OCI-LY1 (cell line): ENCODE data around the gene ATP8B2.

ENCODE experiments used
- H2AFZ ChIP-seq: fragments of 200-600 bp; sonication (generic), shearing (Covaris generic); 2 replicates; pipeline ENCODE4 v1.6.0; 2014; ENCODE audit warnings: antibody characterized with exemption, mild to moderate bottlenecking, low read length
- H3F3A ChIP-seq: fragments of 200-600 bp; sonication (generic), shearing (Covaris generic); 2 replicates; pipeline ENCODE4 v1.6.0; 2014; ENCODE audit warnings: mild to moderate bottlenecking, antibody characterized with exemption, low read length, moderate library complexity; ENCODE audit not compliant: insufficient read depth
- H3K27ac ChIP-seq: fragments of 200-600 bp; sonication (generic); 2 replicates; pipeline ENCODE4 v1.5.1; 2014; ENCODE audit warnings: low read length, mixed run types, mild to moderate bottlenecking, low read depth; ENCODE audit not compliant: poor library complexity, severe bottlenecking
- H3K27me3 ChIP-seq: fragments of 200-600 bp; sonication (generic); 2 replicates; pipeline ENCODE4 v1.6.0; 2014; ENCODE audit warnings: antibody characterized with exemption, mild to moderate bottlenecking, low read length, moderate library complexity; ENCODE audit not compliant: insufficient read depth
- H3K36me3 ChIP-seq: fragments of 200-600 bp; sonication (generic); 2 replicates; pipeline ENCODE4 v1.6.1; 2014; ENCODE audit warnings: mild to moderate bottlenecking, antibody characterized with exemption, low read length, moderate library complexity, mixed read lengths; ENCODE audit not compliant: insufficient read depth
- H3K4me1 ChIP-seq: fragments of 200-600 bp; sonication (generic); 2 replicates; pipeline ENCODE4 v1.5.1; 2014; ENCODE audit warnings: mild to moderate bottlenecking, low read length, moderate library complexity; ENCODE audit not compliant: insufficient read depth, severe bottlenecking
- H3K4me2 ChIP-seq: fragments of 200-600 bp; sonication (generic), shearing (Covaris generic); 2 replicates; pipeline ENCODE4 v1.6.1; 2014; ENCODE audit warnings: low read length
- H3K4me3 ChIP-seq: fragments of 200-600 bp; sonication (generic); 2 replicates; pipeline ENCODE4 v1.5.1; 2014; ENCODE audit warnings: low read length, low read depth, mild to moderate bottlenecking, mixed read lengths; ENCODE audit not compliant: poor library complexity, severe bottlenecking
- H3K79me2 ChIP-seq: fragments of 200-600 bp; shearing (Covaris generic); 2 replicates; pipeline ENCODE4 v1.6.1; 2016; ENCODE audit warnings: mixed run types, low read length, mixed read lengths; ENCODE audit not compliant: insufficient read depth
- H3K9ac ChIP-seq: fragments of 200-600 bp; sonication (generic), shearing (Covaris generic); 2 replicates; pipeline ENCODE4 v1.6.1; 2014; ENCODE audit warnings: mild to moderate bottlenecking, low read length, mixed read lengths
- H3K9me2 ChIP-seq: fragments of 200-600 bp; sonication (generic), shearing (Covaris generic); 2 replicates; pipeline ENCODE4 v1.6.1; 2014; ENCODE audit warnings: low read depth, mild to moderate bottlenecking, low read length, mixed read lengths
- H3K9me3 ChIP-seq: fragments of 200-600 bp; shearing (Covaris generic); 2 replicates; pipeline ENCODE4 v1.6.1; 2014; ENCODE audit warnings: low read length, mixed read lengths
- H4K20me1 ChIP-seq: fragments of 200-600 bp; sonication (generic), shearing (Covaris generic); 2 replicates; pipeline ENCODE4 v1.6.0; 2016; ENCODE audit warnings: mild to moderate bottlenecking, low read length; ENCODE audit not compliant: insufficient read depth
- EZH2 ChIP-seq: fragments of 200-600 bp; sonication (generic), shearing (Covaris generic); IDR thresholded peaks from 2 replicates; pipeline ENCODE4 v1.8.0; 2017; ENCODE audit warnings: borderline replicate concordance, mixed run types, mild to moderate bottlenecking, antibody characterized with exemption, low read length, moderate library complexity, mixed read lengths
- TF ChIP-seq, protein P1 (sequence below): fragments of 200-600 bp; sonication (generic), shearing (Covaris generic); IDR thresholded peaks from 2 replicates; pipeline ENCODE4 v1.5.1; 2017; ENCODE audit warnings: mild to moderate bottlenecking, antibody characterized with exemption, low read length, moderate library complexity, mixed read lengths

ATP8B2 gene

DNA sequence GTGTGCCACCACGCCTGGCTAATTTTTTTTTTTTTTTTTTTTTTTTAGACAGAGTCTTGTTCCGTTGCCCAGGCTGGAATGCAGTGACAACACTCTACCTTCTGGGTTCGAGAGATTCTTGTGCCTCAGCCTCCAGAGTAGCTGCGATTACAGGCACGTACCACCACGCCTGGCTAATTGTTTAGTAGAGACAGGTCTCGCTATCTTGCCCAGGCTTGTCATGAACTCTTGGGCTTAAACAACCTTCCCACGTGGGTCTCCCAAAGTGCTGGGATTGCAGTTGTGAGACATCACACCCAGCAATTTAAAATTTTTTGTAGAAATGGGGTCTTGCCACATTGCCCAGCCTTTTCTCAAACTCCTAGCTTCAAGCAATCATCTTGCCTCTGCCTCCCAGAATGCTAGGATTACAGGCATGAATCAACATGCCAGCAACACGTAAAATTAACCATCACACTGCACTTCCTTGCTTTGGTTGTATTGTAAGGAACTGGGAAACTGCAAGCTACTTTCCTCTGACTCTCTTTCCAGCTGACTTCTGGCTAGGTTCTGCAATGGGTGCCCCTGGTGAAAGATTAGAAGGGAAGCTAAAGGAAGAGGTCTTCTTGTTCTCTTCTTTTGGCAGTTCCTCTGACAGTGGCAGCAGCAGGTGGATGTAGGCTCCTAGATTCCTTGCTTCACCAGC lies 65.9 kb downstream of the ATP8B2 start:
- Histone ChIP-seq H4K20me1 (no peaks in the 10 kb centered on the region), H3K79me2 (no peaks in the 10 kb centered on the region), H3K36me3 (no peaks in the 10 kb centered on the region), H3K4me3 (no peak overlapping the region), H3K27ac (no peak overlapping the region), H3K4me1 (peaks cover 9% of the 10 kb centered on the region), H3K9me2 (no peaks in the 10 kb centered on the region), H3K9ac (no peak overlapping the region), H3K4me2 (no peak overlapping the region), H2AFZ (no peak overlapping the region), H3F3A (no peaks in the 10 kb centered on the region), H3K27me3 (no peaks in the 10 kb centered on the region), H3K9me3 (no peaks in the 10 kb centered on the region)
- TF ChIP-seq, protein P1, sequence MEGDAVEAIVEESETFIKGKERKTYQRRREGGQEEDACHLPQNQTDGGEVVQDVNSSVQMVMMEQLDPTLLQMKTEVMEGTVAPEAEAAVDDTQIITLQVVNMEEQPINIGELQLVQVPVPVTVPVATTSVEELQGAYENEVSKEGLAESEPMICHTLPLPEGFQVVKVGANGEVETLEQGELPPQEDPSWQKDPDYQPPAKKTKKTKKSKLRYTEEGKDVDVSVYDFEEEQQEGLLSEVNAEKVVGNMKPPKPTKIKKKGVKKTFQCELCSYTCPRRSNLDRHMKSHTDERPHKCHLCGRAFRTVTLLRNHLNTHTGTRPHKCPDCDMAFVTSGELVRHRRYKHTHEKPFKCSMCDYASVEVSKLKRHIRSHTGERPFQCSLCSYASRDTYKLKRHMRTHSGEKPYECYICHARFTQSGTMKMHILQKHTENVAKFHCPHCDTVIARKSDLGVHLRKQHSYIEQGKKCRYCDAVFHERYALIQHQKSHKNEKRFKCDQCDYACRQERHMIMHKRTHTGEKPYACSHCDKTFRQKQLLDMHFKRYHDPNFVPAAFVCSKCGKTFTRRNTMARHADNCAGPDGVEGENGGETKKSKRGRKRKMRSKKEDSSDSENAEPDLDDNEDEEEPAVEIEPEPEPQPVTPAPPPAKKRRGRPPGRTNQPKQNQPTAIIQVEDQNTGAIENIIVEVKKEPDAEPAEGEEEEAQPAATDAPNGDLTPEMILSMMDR: no peak
- TF ChIP-seq EZH2: no peak

GRCh38 chr1:154398141-154398540 lies 72.8 kb downstream of the ATP8B2 start:
- 0 out of 2 replicates have a peak, but pooled peaks cover 4% of the 10 kb centered on the region for H3K27me3 ChIP-seq
- no peaks in the 10 kb centered on the region for H3K79me2 ChIP-seq
- H3K4me2 ChIP-seq: no peak overlapping the region
- H3K9ac ChIP-seq: no peak overlapping the region
- no peak overlapping the region for H3K4me3 ChIP-seq
- no peak overlapping the region for H3K27ac ChIP-seq
- no peaks in the 10 kb centered on the region for H4K20me1 ChIP-seq
- no peaks in the 10 kb centered on the region for H3K36me3 ChIP-seq
- no peak for TF ChIP-seq EZH2
- TF ChIP-seq, protein P1: no peak
- no peak overlapping the region for H2AFZ ChIP-seq
- no peaks in the 10 kb centered on the region for H3K4me1 ChIP-seq
- H3K9me2 ChIP-seq: no peaks in the 10 kb centered on the region
- no peaks in the 10 kb centered on the region for H3K9me3 ChIP-seq
- H3F3A ChIP-seq: no peaks in the 10 kb centered on the region

DNA sequence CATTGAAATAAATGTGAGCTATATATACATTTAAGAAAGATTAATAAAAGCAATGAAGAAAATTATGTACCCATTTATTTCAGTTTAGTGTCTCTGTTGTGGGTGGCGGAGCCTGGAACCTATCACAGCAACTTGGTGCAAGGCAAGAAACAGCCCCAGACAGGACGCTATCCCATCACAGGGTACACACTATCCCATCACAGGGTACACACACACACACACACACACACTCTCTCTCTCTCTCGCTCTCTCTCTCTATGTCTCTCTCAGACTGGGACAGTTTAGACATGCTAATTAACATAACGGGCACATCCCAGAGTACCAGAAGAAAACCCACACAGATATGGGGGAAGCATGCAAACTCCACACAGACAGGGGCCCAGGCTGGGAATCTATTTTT lies 73.4 kb downstream of the ATP8B2 start:
- Histone ChIP-seq H3K9me3 (no peaks in the 10 kb centered on the region), H3K36me3 (no peaks in the 10 kb centered on the region), H4K20me1 (no peaks in the 10 kb centered on the region), H3K9ac (no peak overlapping the region), H3K4me3 (no peak overlapping the region), H3K27me3 (0 out of 2 replicates have a peak, but pooled peaks cover 4% of the 10 kb centered on the region), H3K9me2 (no peaks in the 10 kb centered on the region), H3K4me1 (no peaks in the 10 kb centered on the region), H3F3A (no peaks in the 10 kb centered on the region), H3K27ac (no peak overlapping the region), H3K79me2 (no peaks in the 10 kb centered on the region), H3K4me2 (no peak overlapping the region), H2AFZ (no peak overlapping the region)
- TF ChIP-seq EZH2: no peak
- TF ChIP-seq, protein P1: no peak
